AG04450 (cell line): ENCODE data around the gene MAGEA3. TPM values are rescaled to one million over a fixed set of nuclear protein-coding genes. Genes with fewer than 3 reads are reported as not detected.
"Not testable (repeated sequence)": the region's sequence is repeated elsewhere in the genome, so short reads cannot be mapped to it uniquely, and the experiment has no call there.

Source experiments
- CTCF ChIA-PET: fragments of 300-600, 350-600 bp; formaldehyde crosslinking; extraction: SDS; loops from one replicate; lab custom pipeline; 2022; ENCODE audit warnings: antibody characterized with exemption, inconsistent platforms; lab: Charles Lee
- POLR2A ChIA-PET: fragments of 350-600 bp; formaldehyde crosslinking; extraction: SDS; loops from one replicate; lab custom pipeline; 2021; ENCODE audit warnings: antibody characterized with exemption, inconsistent platforms; lab: Yijun Ruan, JAX
- DNase-seq: peaks from one replicate; pipeline ENCODE4 v3.0.0-alpha.2; 2011; ENCODE audit warnings: low read depth, low spot score
- H3K27ac ChIP-seq: one replicate; pipeline ENCODE4 v1.5.1; 2012; ENCODE audit warnings: low read depth, low read length, control low read depth
- H3K27me3 ChIP-seq: one replicate; pipeline ENCODE4 v1.6.0; 2012; ENCODE audit warnings: low read length; ENCODE audit not compliant: control insufficient read depth, insufficient read depth
- H3K4me3 ChIP-seq: 2 replicates; pipeline ENCODE4 v1.5.1; 2011; ENCODE audit warnings: mild to moderate bottlenecking, low read depth, low read length, control low read depth
- H3K9me3 ChIP-seq: 2 replicates; pipeline ENCODE4 v1.5.1; 2012; ENCODE audit warnings: low read length; ENCODE audit not compliant: control insufficient read depth, insufficient read depth
- CTCF ChIP-seq: IDR thresholded peaks from 2 replicates; pipeline ENCODE4 v1.5.1; 2011; ENCODE audit warnings: low read depth, low read length, control low read depth, inconsistent platforms
- polyA plus RNA-seq: library from polyadenylated mRNA; depleted of rRNA; stranded (reverse); fragments of >200 nt; gene quantifications from 2 replicates; pipeline ENCODE4 v1.2.3, GENCODE V29; 2011; rRNA removed

Gene MAGEA3
- polyA plus RNA-seq, 1 experiment, result not detected

GRCh38 chrX:152735860-152736511, 37.4 kb downstream of the MAGEA3 start:
- CTCF ChIA-PET, result no interaction called here
- Histone ChIP-seq H3K9me3 (no peaks in the 10 kb centered on the region), H3K4me3 (no peak overlapping the region), H3K27ac (no peak overlapping the region), H3K27me3 (no peaks in the 10 kb centered on the region)
- no peak for DNase-seq
- no peak for TF ChIP-seq CTCF
- POLR2A ChIA-PET, result no interaction called here

- CTCF ChIA-PET, H3K9me3 ChIP-seq, H3K4me3 ChIP-seq, POLR2A ChIA-PET, H3K27me3 ChIP-seq, DNase-seq, H3K27ac ChIP-seq: not testable (repeated sequence)
Measured at GRCh38 chrX:152736528-152736927, 37.9 kb downstream of the MAGEA3 start.

- no peak for TF ChIP-seq CTCF
- H3K9me3 ChIP-seq, result no peaks in the 10 kb centered on the region
- no peak overlapping the region for H3K4me3 ChIP-seq
- no peak for DNase-seq
- ChIA-PET CTCF (no interaction called here), POLR2A (no interaction called here)
- H3K27me3 ChIP-seq, result no peaks in the 10 kb centered on the region
- H3K27ac ChIP-seq, result no peak overlapping the region
Measured at GRCh38 chrX:152738560-152738959, 40.0 kb downstream of the MAGEA3 start.

Other genes starting within 250 kb of the MAGEA3 start
- gene GABRA3, start 247.5 kb upstream of the MAGEA3 start, polyA plus RNA-seq, result not detected in 2 replicates
- gene GABRQ, start 60.9 kb upstream of the MAGEA3 start, polyA plus RNA-seq, result 0.05 TPM in 2 replicates
- not detected in 2 replicates for gene CSAG2, start 10.5 kb downstream of the MAGEA3 start, polyA plus RNA-seq
- not detected in 2 replicates for gene MAGEA2B, start 15.8 kb downstream of the MAGEA3 start, polyA plus RNA-seq
- not detected in 2 replicates for gene CSAG1, start 34.9 kb downstream of the MAGEA3 start, polyA plus RNA-seq
- not detected in 2 replicates for gene MAGEA12, start 35.0 kb downstream of the MAGEA3 start, polyA plus RNA-seq
- not detected in 2 replicates for gene MAGEA2, start 55.0 kb downstream of the MAGEA3 start, polyA plus RNA-seq
- gene CSAG3, start 60.4 kb downstream of the MAGEA3 start, polyA plus RNA-seq, result not detected in 2 replicates
- gene MAGEA6, start 70.9 kb downstream of the MAGEA3 start, polyA plus RNA-seq, result not detected in 2 replicates
- 53.8 and 70.9 TPM in 2 replicates for gene CETN2, start 132.0 kb downstream of the MAGEA3 start, polyA plus RNA-seq
- 19.6 and 21.0 TPM in 2 replicates for gene NSDHL, start 132.3 kb downstream of the MAGEA3 start, polyA plus RNA-seq
- 8.7 and 10.3 TPM in 2 replicates for gene ZNF185, start 199.3 kb downstream of the MAGEA3 start, polyA plus RNA-seq